WERI-Rb-1 (cell line): Measurements from ENCODE around the gene RRP1B.

Experiments
- DNase-seq: peaks from one replicate; pipeline ENCODE4 v3.0.0-alpha.2; 2020
- H3K27ac ChIP-seq: fragments of 250-450 bp; sonication (Bioruptor Pico); 2 replicates; pipeline ENCODE4 v1.5.1; 2020; ENCODE audit warnings: mild to moderate bottlenecking, moderate library complexity
- H3K27me3 ChIP-seq: fragments of 250-450 bp; sonication (Bioruptor Pico); 2 replicates; pipeline ENCODE4 v1.5.1; 2021; ENCODE audit warnings: mild to moderate bottlenecking, low read depth, moderate library complexity; ENCODE audit not compliant: insufficient read depth, severe bottlenecking
- H3K36me3 ChIP-seq: fragments of 250-450 bp; sonication (Bioruptor Pico); 2 replicates; pipeline ENCODE4 v1.5.1; 2020; ENCODE audit warnings: mild to moderate bottlenecking, moderate library complexity
- H3K4me3 ChIP-seq: 2 replicates; pipeline ENCODE4 v1.5.1; 2011; ENCODE audit warnings: low read depth, mild to moderate bottlenecking, control low read depth, low read length
- H3K9me3 ChIP-seq: fragments of 250-450 bp; sonication (Bioruptor Pico); 2 replicates; pipeline ENCODE4 v1.5.1; 2021; ENCODE audit warnings: mild to moderate bottlenecking, moderate library complexity; ENCODE audit not compliant: severe bottlenecking
- CTCF ChIP-seq: IDR thresholded peaks from 2 replicates; pipeline ENCODE4 v1.5.1; 2011; ENCODE audit warnings: low read depth, mild to moderate bottlenecking, control low read depth, inconsistent platforms, low read length

RRP1B gene

GRCh38 chr21:43618940-43619339 lies 40.4 kb upstream of the RRP1B start:
- no peak for TF ChIP-seq CTCF
- Histone ChIP-seq H3K9me3 (peaks cover 7% of the 10 kb centered on the region), H3K27me3 (no peaks in the 10 kb centered on the region), H3K36me3 (peaks cover 3% of the 10 kb centered on the region; the same call in 1 of the 2 replicates), H3K4me3 (no peak overlapping the region), H3K27ac (no peak overlapping the region)
- DNase-seq: no peak

GRCh38 chr21:43619344-43619743 lies 40.0 kb upstream of the RRP1B start:
- peaks cover 7% of the 10 kb centered on the region for H3K9me3 ChIP-seq
- no peak for TF ChIP-seq CTCF

GRCh38 chr21:43619856-43620255 lies 39.5 kb upstream of the RRP1B start:
- peaks cover 7% of the 10 kb centered on the region for H3K9me3 ChIP-seq
- peaks cover 3% of the 10 kb centered on the region; the same call in 1 of the 2 replicates for H3K36me3 ChIP-seq
- DNase-seq: no peak
- no peaks in the 10 kb centered on the region for H3K27me3 ChIP-seq
- no peak for TF ChIP-seq CTCF
- H3K4me3 ChIP-seq: no peak overlapping the region
- H3K27ac ChIP-seq: no peak overlapping the region

More at GRCh38 chr21:43619344-43619743, 40.0 kb upstream of the RRP1B start:
- no peak for DNase-seq
- no peak overlapping the region for H3K27ac ChIP-seq
- H3K36me3 ChIP-seq: peaks cover 3% of the 10 kb centered on the region; the same call in 1 of the 2 replicates
- H3K4me3 ChIP-seq: no peak overlapping the region
- no peaks in the 10 kb centered on the region for H3K27me3 ChIP-seq

GRCh38 chr21:43622796-43623195 lies 36.6 kb upstream of the RRP1B start:
- Histone ChIP-seq H3K4me3 (no peak overlapping the region), H3K36me3 (peaks cover 3% of the 10 kb centered on the region; the same call in 1 of the 2 replicates), H3K27ac (no peak overlapping the region), H3K9me3 (peaks cover 7% of the 10 kb centered on the region), H3K27me3 (no peaks in the 10 kb centered on the region)
- no peak for DNase-seq
- TF ChIP-seq CTCF: no peak

GRCh38 chr21:43623588-43623987 lies 35.8 kb upstream of the RRP1B start:
- no peak overlapping the region for H3K4me3 ChIP-seq
- H3K9me3 ChIP-seq: peaks cover 7% of the 10 kb centered on the region
- H3K27me3 ChIP-seq: no peaks in the 10 kb centered on the region
- peaks cover 3% of the 10 kb centered on the region; the same call in 1 of the 2 replicates for H3K36me3 ChIP-seq
- DNase-seq: no peak
- no peak for TF ChIP-seq CTCF
- H3K27ac ChIP-seq: no peak overlapping the region

- no peaks in the 10 kb centered on the region for H3K27me3 ChIP-seq
- no peak overlapping the region for H3K4me3 ChIP-seq
- peaks cover 7% of the 10 kb centered on the region for H3K9me3 ChIP-seq
- no peak overlapping the region for H3K27ac ChIP-seq
- peak; percentile 43; the same call in 1 of the 2 replicates for TF ChIP-seq CTCF
- H3K36me3 ChIP-seq: peaks cover 8% of the 10 kb centered on the region
- DNase-seq: peak; percentile 58
These were observed 35.0 kb upstream of the RRP1B start for GRCh38 chr21:43624339-43624738.
